Measurements from ENCODE around the gene CADPS2. TPM values are rescaled to one million over a fixed set of nuclear protein-coding genes. Genes with fewer than 3 reads are reported as not detected.

CADPS2 gene
- total and polyA plus RNA-seq, 2 of the 8 experiments (the other 6 are each of a cell fraction or from before 2014, with no cell fraction given), result 8.9 to 22.3 TPM

DNA sequence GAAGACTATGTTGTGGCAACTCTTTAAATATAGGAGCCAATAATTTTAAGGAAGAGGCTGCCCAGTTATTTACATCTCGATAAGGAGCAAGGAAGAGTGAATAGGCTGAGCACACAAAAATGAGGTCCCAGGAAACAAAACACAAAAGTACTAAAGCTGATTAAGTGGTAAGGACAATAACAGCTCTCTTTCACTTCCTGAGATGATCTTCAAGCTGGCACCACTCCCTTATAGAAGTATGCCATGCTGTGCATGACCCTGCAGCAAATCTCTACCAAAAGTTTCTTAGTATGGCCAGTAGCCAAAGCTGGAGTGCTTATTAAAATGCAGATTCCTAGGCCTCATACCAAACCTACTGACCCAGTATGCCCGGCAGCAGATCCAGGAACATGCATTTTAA lies 39.7 kb downstream of the CADPS2 start:
- H2BK20ac ChIP-seq (ENCODE audit: low read length), result no peak overlapping the region
- H3K4me1 ChIP-seq (replicated peaks in 1 of 4; ENCODE audit: control insufficient read depth in 3 of 4, insufficient read depth in 4 of 4, low read length in 3 of 4), result peaks cover 0 to 9% (median 2%) of the 10 kb centered on the region in 4 experiments; a peak in 2 of 7 replicates
- H3K79me1 ChIP-seq (ENCODE audit: low read depth, low read length), result no peaks in the 10 kb centered on the region; the same call in 1 of the 2 replicates
- H4K91ac ChIP-seq (replicated peaks; ENCODE audit: insufficient read length, low read length), result no peak overlapping the region
- peaks cover 0 to 1% of the 10 kb centered on the region in 2 experiments for H4K20me1 ChIP-seq (replicated peaks in 1 of 2; ENCODE audit: control insufficient read depth in 1 of 2, insufficient read depth in 2 of 2, low read length in 2 of 2)
- no peak overlapping the region for H4K5ac ChIP-seq (ENCODE audit: insufficient read length, low read depth, low read length)
- no peaks in the 10 kb centered on the region; a peak in 1 of 4 replicates for H3K79me2 ChIP-seq (ENCODE audit: control insufficient read depth in 1 of 2, insufficient read depth in 2 of 2, low read length in 2 of 2)
- TF ChIP-seq CBX5 (IDR thresholded peaks at IDR 0.05; ENCODE audit: low read depth, low read length) (no peak), ASH2L (IDR thresholded peaks at IDR 0.05; ENCODE audit: low read length) (no peak), POLR2A (IDR thresholded peaks at IDR 0.05; ENCODE audit: control extremely low read depth in 1 of 2, low read depth in 2 of 2, low read length in 2 of 2) (no peak)
- TF ChIP-seq, protein P1, sequence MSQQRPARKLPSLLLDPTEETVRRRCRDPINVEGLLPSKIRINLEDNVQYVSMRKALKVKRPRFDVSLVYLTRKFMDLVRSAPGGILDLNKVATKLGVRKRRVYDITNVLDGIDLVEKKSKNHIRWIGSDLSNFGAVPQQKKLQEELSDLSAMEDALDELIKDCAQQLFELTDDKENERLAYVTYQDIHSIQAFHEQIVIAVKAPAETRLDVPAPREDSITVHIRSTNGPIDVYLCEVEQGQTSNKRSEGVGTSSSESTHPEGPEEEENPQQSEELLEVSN (IDR thresholded peaks at IDR 0.05), result no peak
- no peak overlapping the region for H3K4me3 ChIP-seq (ENCODE audit: extremely low read depth in 1 of 4, insufficient read depth in 2 of 4, low read depth in 3 of 4, low read length in 4 of 4)
- H2BK5ac ChIP-seq (ENCODE audit: low read depth, low read length), result no peak overlapping the region
- CTCF ChIA-PET (ENCODE audit: partially characterized antibody), result interaction anchor here (1.0 to 1.6 kb wide), 4 partner anchors 12 to 160 kb away, joined by 3 to 5 read pairs (median 4); no protein-coding TSS in a partner anchor
- H3K23me2 ChIP-seq (ENCODE audit: low read depth, low read length), result no peaks in the 10 kb centered on the region
- H3K4me2 ChIP-seq (ENCODE audit: insufficient read depth in 1 of 2, low read depth in 2 of 2, low read length in 2 of 2), result no peak overlapping the region
- POLR2A ChIA-PET (ENCODE audit: partially characterized antibody), result no interaction called here
- H2BK120ac ChIP-seq (replicated peaks; ENCODE audit: low read depth, low read length), result no peak overlapping the region
- no peak overlapping the region for H3K14ac ChIP-seq (ENCODE audit: insufficient read length)
- no peaks in the 10 kb centered on the region for H3K36me3 ChIP-seq (ENCODE audit: control insufficient read depth in 2 of 4, insufficient read depth in 4 of 4, low read length in 3 of 4)
- DNase-seq (ENCODE audit: low read depth in 1 of 2, low spot score in 2 of 2), result no peak
- H2AFZ ChIP-seq (ENCODE audit: low read length), result no peak overlapping the region
- no peak for FAIRE-seq
- H2BK12ac ChIP-seq (ENCODE audit: low read depth, low read length), result no peak overlapping the region
- no peak overlapping the region for H4K8ac ChIP-seq (ENCODE audit: extremely low read depth, insufficient read depth, low read length)
- WGBS, 2 experiments (ENCODE audit: extremely low coverage in 1 of 2, insufficient coverage in 1 of 2, insufficient read length in 1 of 2, insufficient replicate concordance in 2 of 2, low coverage in 1 of 2, low lambda C conversion rate in 2 of 2, missing lambda C conversion rate in 1 of 2), result 92% methylated on average over 2 of the region's 2 CpGs; no CpG with 5 or more reads in 1 of the 2 experiments
- H3K27ac ChIP-seq (ENCODE audit: low read depth, low read length), result no peak overlapping the region
- H3K9ac ChIP-seq (replicated peaks in 1 of 4; ENCODE audit: extremely low read depth in 1 of 4, low read depth in 3 of 4, low read length in 3 of 4), result no peak overlapping the region
- H3K23ac ChIP-seq (ENCODE audit: insufficient read length), result no peak overlapping the region
- no peak overlapping the region for H2AK5ac ChIP-seq (ENCODE audit: low read depth, low read length)
- H3K18ac ChIP-seq (ENCODE audit: extremely low read depth, low read length), result no peak overlapping the region
- no peak overlapping the region for H3K56ac ChIP-seq (replicated peaks; ENCODE audit: insufficient read length, low read depth, low read length)
- H3K27me3 ChIP-seq (replicated peaks in 1 of 4; ENCODE audit: control insufficient read depth in 3 of 4, extremely low read depth in 1 of 4, insufficient read depth in 3 of 4, low read length in 3 of 4), result no peaks in the 10 kb centered on the region
- H3K4ac ChIP-seq (replicated peaks; ENCODE audit: insufficient read length, low read depth, low read length), result no peak overlapping the region
- H3K9me3 ChIP-seq (ENCODE audit: insufficient read depth in 2 of 2, low read depth in 1 of 2, low read length in 1 of 2), result no peaks in the 10 kb centered on the region
- no peak overlapping the region for H2BK15ac ChIP-seq (ENCODE audit: low read length)

All from H1 (cell line).